Camera-type eye (tissue), 1 donor: ENCODE data around the gene PPP1R27. TPM values are rescaled to one million over a fixed set of nuclear protein-coding genes. Genes with fewer than 3 reads are reported as not detected.

Experiments used
- total RNA-seq: library from RNA; depleted of rRNA; stranded (reverse); fragments of >200 nt; gene quantifications from one replicate; pipeline ENCODE4 v1.2.3, GENCODE V29; 2014

PPP1R27 gene, protein sequence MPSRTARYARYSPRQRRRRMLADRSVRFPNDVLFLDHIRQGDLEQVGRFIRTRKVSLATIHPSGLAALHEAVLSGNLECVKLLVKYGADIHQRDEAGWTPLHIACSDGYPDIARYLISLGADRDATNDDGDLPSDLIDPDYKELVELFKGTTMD
- not detected for total RNA-seq

GRCh38 chr17:81834831-81835267 is at the start of gene PPP1R27:
Gene PPP1R27 (minus strand): TSS chr17:81835050. CDS start chr17:81834953, 97 bp downstream.

GRCh38 chr17:81870981-81871386 is 36.1 kb upstream of the PPP1R27 start, which contains the start of gene ARHGDIA:
Gene ARHGDIA (minus strand): TSS chr17:81871337. CDS start chr17:81869930, 1,407 bp downstream.

GRCh38 chr17:81859906-81860755 is 25.3 kb upstream of the PPP1R27 start, which contains the start of gene P4HB:
Gene P4HB (minus strand): TSS chr17:81860535. CDS start chr17:81860471, 64 bp downstream.

DNA sequence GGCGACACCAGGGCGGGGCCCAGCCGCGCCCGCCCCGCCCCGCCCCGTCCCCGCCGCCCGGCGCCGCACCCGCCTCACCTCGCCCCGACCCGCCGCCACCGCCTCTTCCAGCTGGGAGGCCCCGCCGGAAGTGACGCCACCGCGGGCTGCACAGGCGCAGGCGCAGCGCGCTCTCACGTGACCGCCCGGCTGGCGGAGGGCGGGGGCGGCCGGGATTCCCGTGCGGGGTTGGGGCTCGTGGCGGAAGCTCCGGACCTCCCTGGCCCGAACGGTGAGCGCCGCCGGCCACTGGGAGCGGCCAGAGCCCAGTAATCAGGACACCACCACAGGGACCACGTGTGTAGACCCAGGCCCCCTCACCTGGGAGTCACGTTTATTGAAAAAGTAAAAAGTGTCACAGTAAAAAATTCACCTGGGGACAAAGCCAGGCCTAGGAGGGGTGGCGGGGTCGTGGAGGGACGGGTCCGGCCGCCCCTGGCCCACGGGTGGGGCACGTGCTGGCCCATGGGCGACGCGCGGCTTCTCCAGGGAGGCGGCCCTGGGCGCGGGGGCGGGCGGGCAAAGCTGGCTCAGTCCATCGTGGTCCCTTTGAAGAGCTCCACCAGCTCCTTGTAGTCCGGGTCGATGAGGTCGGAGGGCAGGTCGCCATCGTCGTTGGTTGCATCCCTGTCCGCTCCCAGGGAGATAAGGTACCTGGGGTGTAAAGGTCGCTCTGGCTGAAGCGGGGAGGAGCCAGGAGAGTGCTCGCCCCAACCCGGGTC is 1.5 kb downstream of the PPP1R27 start, which contains the start of gene MCRIP1:
MCRIP1 (minus strand) TSS at position 132 of the 761 bp plus-strand sequence. CDS start 8,785 bp downstream, outside the sequence.

GRCh38 chr17:81803728-81804558 is 30.9 kb downstream of the PPP1R27 start, which contains the start of gene GCGR:
Gene GCGR (plus strand): TSS chr17:81804150. CDS start chr17:81809019, 4,869 bp downstream.

Other genes starting within 250 kb of the PPP1R27 start
- gene NPLOC4, start 197.9 kb downstream of the PPP1R27 start, total RNA-seq, result 75.5 TPM
- gene TSPAN10, start 197.9 kb downstream of the PPP1R27 start, total RNA-seq, result 39.1 TPM
- gene PDE6G, start 178.5 kb downstream of the PPP1R27 start, total RNA-seq, result 6.4 TPM
- gene OXLD1, start 168.4 kb downstream of the PPP1R27 start, total RNA-seq, result 21.6 TPM
- gene CCDC137, start 168.3 kb downstream of the PPP1R27 start, total RNA-seq, result 33.9 TPM
- 39.8 TPM for gene ARL16, start 151.3 kb downstream of the PPP1R27 start, total RNA-seq
- gene HGS, start 151.0 kb downstream of the PPP1R27 start, total RNA-seq, result 54.9 TPM
- 9.3 TPM for gene MRPL12, start 131.7 kb downstream of the PPP1R27 start, total RNA-seq
- 12.3 TPM for gene SLC25A10, start 122.8 kb downstream of the PPP1R27 start, total RNA-seq
- gene GCGR, start 30.9 kb downstream of the PPP1R27 start, total RNA-seq, result 0.27 TPM
- 76.1 TPM for gene MCRIP1, start 1.8 kb downstream of the PPP1R27 start, total RNA-seq
- 232 TPM for gene P4HB, start 25.5 kb upstream of the PPP1R27 start, total RNA-seq
- 54.5 TPM for gene ARHGDIA, start 36.3 kb upstream of the PPP1R27 start, total RNA-seq
- 77.1 TPM for gene ALYREF, start 56.5 kb upstream of the PPP1R27 start, total RNA-seq
- 86.6 TPM for gene ANAPC11, start 56.7 kb upstream of the PPP1R27 start, total RNA-seq
- 4.9 TPM for gene NPB, start 67.2 kb upstream of the PPP1R27 start, total RNA-seq
- 16.2 TPM for gene PCYT2, start 76.3 kb upstream of the PPP1R27 start, total RNA-seq
- gene SIRT7, start 83.1 kb upstream of the PPP1R27 start, total RNA-seq, result 13.4 TPM
- 17.0 TPM for gene MAFG, start 92.7 kb upstream of the PPP1R27 start, total RNA-seq
- 54.3 TPM for gene PYCR1, start 102.2 kb upstream of the PPP1R27 start, total RNA-seq
- gene MYADML2, start 112.2 kb upstream of the PPP1R27 start, total RNA-seq, result 3.1 TPM
- gene NOTUM, start 126.1 kb upstream of the PPP1R27 start, total RNA-seq, result 2.0 TPM
- 29.6 TPM for gene ASPSCR1, start 142.6 kb upstream of the PPP1R27 start, total RNA-seq
- gene CENPX, start 187.8 kb upstream of the PPP1R27 start, total RNA-seq, result 20.3 TPM
- 15.0 TPM for gene LRRC45, start 188.3 kb upstream of the PPP1R27 start, total RNA-seq
- 17.8 TPM for gene RAC3, start 196.6 kb upstream of the PPP1R27 start, total RNA-seq
- gene DCXR, start 202.6 kb upstream of the PPP1R27 start, total RNA-seq, result 39.0 TPM
- 43.2 TPM for gene RFNG, start 216.8 kb upstream of the PPP1R27 start, total RNA-seq
- 120 TPM for gene GPS1, start 216.8 kb upstream of the PPP1R27 start, total RNA-seq
- gene DUS1L, start 230.8 kb upstream of the PPP1R27 start, total RNA-seq, result 60.2 TPM